GM12891 (cell line): Measurements from ENCODE around the gene RAPH1.

ENCODE experiments used
- DNase-seq: peaks from one replicate; pipeline ENCODE4 v3.0.0; 2011; ENCODE audit warnings: low spot score; ENCODE audit not compliant: insufficient read length
- FAIRE-seq: peaks from 2 replicates; lab custom pipeline; 2011; peaks lifted over from hg19 to GRCh38; lab: Jason Lieb, UNC
- PAX5 ChIP-seq: IDR thresholded peaks from 2 replicates; pipeline ENCODE4 v1.6.1; 2011; ENCODE audit warnings: low read length, moderate library complexity, mild to moderate bottlenecking; ENCODE audit not compliant: insufficient read depth, severe bottlenecking
- POLR2A ChIP-seq: IDR thresholded peaks from 2 replicates; pipeline ENCODE4 v1.6.1; 2011; ENCODE audit warnings: low read depth, low read length, control low read depth
- POLR2AphosphoS5 ChIP-seq: IDR thresholded peaks from 2 replicates; pipeline ENCODE4 v1.6.1; 2011; ENCODE audit warnings: low read depth, low read length, control low read depth
- POU2F2 ChIP-seq: IDR thresholded peaks from 2 replicates; pipeline ENCODE4 v1.6.1; 2011; ENCODE audit warnings: low read depth, mild to moderate bottlenecking, control low read depth, low read length, moderate library complexity
- SPI1 ChIP-seq: IDR thresholded peaks from 2 replicates; pipeline ENCODE4 v1.6.1; 2011; ENCODE audit warnings: low read depth, low read length, control low read depth
- TAF1 ChIP-seq: IDR thresholded peaks from 2 replicates; pipeline ENCODE4 v1.6.1; 2011; ENCODE audit warnings: low read depth, low read length, control low read depth

RAPH1 gene

GRCh38 chr2:203490391-203490790 lies 44.7 kb downstream of the RAPH1 start:
- FAIRE-seq (no peak), DNase-seq (no peak)
- TF ChIP-seq PAX5 (no peak), POU2F2 (no peak), SPI1 (no peak), TAF1 (no peak), POLR2A (no peak), POLR2AphosphoS5 (no peak)

GRCh38 chr2:203489531-203489930 lies 45.6 kb downstream of the RAPH1 start:
- TF ChIP-seq POLR2AphosphoS5 (no peak), POU2F2 (no peak)
- FAIRE-seq, result no peak
- no peak for DNase-seq

GRCh38 chr2:203484266-203485112 lies 50.6 kb downstream of the RAPH1 start:
- FAIRE-seq, result peak; percentile 95
- DNase-seq, result no peak
- TF ChIP-seq SPI1 (no peak), POLR2AphosphoS5 (no peak), POU2F2 (peak; percentile 39; the same call in 1 of the 2 replicates)

GRCh38 chr2:203480623-203481022 lies 54.5 kb downstream of the RAPH1 start:
- no peak for FAIRE-seq
- no peak for TF ChIP-seq TAF1
- no peak for DNase-seq

DNA sequence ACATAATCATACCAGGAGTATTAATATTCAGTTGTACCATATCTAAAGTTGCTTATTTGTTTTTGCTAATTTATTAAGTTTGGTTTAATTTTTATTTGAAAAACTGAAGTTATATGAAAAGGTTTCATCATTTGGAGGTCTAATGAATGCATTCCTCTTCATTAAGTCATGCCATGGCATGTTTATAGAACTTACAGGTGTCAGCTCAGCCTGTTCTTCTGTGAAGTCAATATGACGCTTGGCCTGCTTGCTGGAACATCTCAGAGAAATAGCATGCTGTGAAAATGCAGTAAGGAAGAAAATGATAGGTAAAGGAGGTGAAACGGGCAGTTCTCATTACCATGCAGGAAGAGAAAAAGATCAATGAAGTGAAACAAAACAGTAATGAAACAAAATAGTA lies 58.2 kb downstream of the RAPH1 start:
- FAIRE-seq, result no peak
- TF ChIP-seq POLR2AphosphoS5 (no peak), POU2F2 (no peak), POLR2A (no peak), PAX5 (no peak), SPI1 (no peak), TAF1 (no peak)
- no peak for DNase-seq

DNA sequence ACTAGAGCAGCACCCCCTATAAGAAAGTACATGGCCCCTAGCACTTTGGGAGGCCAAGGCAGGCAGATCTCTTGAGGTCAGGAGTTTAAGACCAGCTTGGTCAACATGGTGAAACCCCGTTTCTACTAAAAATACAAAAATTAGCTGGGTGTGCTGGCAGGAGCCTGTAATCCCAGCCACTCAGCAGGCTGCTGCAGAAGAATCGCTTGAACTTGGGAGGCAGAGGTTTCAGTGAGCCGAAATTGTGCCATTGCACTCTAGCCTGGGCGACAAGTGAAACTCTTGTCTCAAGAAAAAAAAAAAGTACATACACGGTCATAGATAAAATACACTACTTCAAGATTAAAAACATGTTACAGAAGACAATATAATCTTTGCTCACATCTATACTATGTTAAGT lies 63.8 kb downstream of the RAPH1 start:
- no peak for FAIRE-seq
- TF ChIP-seq POLR2A (no peak), POU2F2 (no peak), SPI1 (no peak)
- no peak for DNase-seq

GRCh38 chr2:203470371-203470770 lies 64.7 kb downstream of the RAPH1 start:
- TF ChIP-seq PAX5, result no peak
- TF ChIP-seq POLR2AphosphoS5, result no peak
- TF ChIP-seq TAF1, result no peak
- TF ChIP-seq SPI1, result no peak
- no peak for TF ChIP-seq POU2F2
- no peak for TF ChIP-seq POLR2A
- no peak for FAIRE-seq
- DNase-seq, result no peak

DNA sequence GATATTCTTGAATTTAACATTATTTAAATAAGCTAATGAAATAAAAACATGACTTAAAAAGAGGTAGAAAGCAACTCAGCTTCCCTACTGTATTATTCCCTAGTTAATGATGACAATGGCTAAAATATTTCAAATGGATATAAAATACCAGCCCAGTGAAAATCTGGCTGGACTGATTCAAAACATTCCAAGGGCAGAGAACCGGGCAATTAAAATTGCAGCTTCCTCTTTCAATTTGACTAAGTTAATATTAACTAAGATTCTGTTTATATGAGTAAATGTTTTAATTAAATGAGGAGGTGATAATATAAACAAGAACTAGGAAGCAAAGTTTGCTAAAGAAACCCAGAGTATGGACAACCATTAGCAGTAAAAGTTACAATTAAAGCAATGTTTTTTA lies 65.6 kb downstream of the RAPH1 start:
- TF ChIP-seq POLR2A (no peak), POLR2AphosphoS5 (no peak), PAX5 (no peak), SPI1 (no peak), POU2F2 (no peak), TAF1 (no peak)
- FAIRE-seq, result no peak
- DNase-seq, result no peak

GRCh38 chr2:203463266-203463678 lies 71.8 kb downstream of the RAPH1 start:
- no peak for TF ChIP-seq POLR2A
- TF ChIP-seq POLR2AphosphoS5, result no peak
- no peak for TF ChIP-seq POU2F2
- no peak for TF ChIP-seq TAF1
- TF ChIP-seq PAX5, result no peak
- TF ChIP-seq SPI1, result no peak
- FAIRE-seq (no peak), DNase-seq (no peak)

- DNase-seq (no peak), FAIRE-seq (no peak)
- TF ChIP-seq PAX5 (no peak), POU2F2 (no peak), SPI1 (no peak), POLR2AphosphoS5 (no peak), TAF1 (no peak), POLR2A (no peak)
Measured at GRCh38 chr2:203462308-203462707, 72.8 kb downstream of the RAPH1 start.

DNA sequence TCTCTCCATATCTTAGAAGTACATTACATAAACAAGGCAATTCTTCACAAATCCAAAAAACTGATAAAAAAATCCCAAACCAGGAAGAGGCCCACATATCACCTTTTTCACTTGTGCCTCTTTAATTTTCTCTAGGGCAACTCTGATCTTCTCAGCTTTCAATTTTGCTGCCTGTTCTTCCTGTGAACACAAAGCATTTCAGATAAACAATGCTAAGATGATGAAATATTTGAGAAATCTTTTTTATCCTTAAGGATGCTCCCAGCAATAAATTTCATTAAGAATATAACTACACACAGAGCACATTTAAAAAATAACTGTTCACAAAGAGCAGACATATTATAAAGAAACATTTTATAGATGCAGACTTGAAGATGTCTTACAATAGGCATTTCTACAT lies 73.4 kb downstream of the RAPH1 start:
- TF ChIP-seq TAF1, result no peak
- no peak for TF ChIP-seq POLR2AphosphoS5
- no peak for TF ChIP-seq POU2F2
- TF ChIP-seq POLR2A, result no peak
- TF ChIP-seq PAX5, result no peak
- TF ChIP-seq SPI1, result no peak
- DNase-seq (no peak), FAIRE-seq (no peak)

- FAIRE-seq, result no peak
- DNase-seq, result no peak
Measured at GRCh38 chr2:203455209-203455608, 79.9 kb downstream of the RAPH1 start.

More at GRCh38 chr2:203455209-203455608, 79.9 kb downstream of the RAPH1 start:
- no peak for TF ChIP-seq POLR2AphosphoS5
- no peak for TF ChIP-seq SPI1
- no peak for TF ChIP-seq PAX5
- no peak for TF ChIP-seq POU2F2
- no peak for TF ChIP-seq TAF1
- TF ChIP-seq POLR2A, result no peak
